Measurements from ENCODE around the gene UBTD1. TPM values are rescaled to one million over a fixed set of nuclear protein-coding genes. Genes with fewer than 3 reads are reported as not detected.

Gene UBTD1
- total RNA-seq, 2 donors from 2014 or later: 19.1 to 19.3 TPM

DNA sequence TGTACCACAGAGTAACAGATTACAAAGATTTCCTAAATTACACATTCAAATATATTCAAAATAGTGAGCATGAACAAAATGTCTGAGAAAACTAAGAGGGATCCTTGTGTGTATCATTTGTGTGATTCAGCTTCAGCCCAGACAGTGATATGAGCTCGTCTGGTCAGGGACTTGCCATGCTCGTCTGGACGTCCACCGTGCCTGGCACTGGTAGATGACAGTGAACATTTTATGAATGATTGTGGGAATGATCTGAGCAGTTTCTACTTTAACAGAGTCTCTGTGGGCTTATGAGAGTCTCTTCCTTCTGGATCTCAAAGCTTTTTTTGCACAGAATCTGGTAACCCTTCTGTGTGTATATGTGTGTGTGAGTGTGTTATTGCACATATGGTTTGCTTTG lies 39.7 kb downstream of the UBTD1 start:
- Histone ChIP-seq H3K9me3 (ENCODE audit: control insufficient read depth, low read length) (no peaks in the 10 kb centered on the region), H3K27me3 (ENCODE audit: control insufficient read depth, insufficient read depth, low read length, poor library complexity, severe bottlenecking) (no peaks in the 10 kb centered on the region), H3K27ac (ENCODE audit: low read depth, low read length) (no peak overlapping the region), H3K9ac (ENCODE audit: extremely low read depth, low read length, poor library complexity, severe bottlenecking) (no peak overlapping the region), H3K4me3 (ENCODE audit: low read length) (no peak overlapping the region), H3K36me3 (ENCODE audit: control insufficient read depth, insufficient read depth, low read length) (no peaks in the 10 kb centered on the region), H3K4me1 (ENCODE audit: control insufficient read depth, insufficient read depth, low read length) (no peaks in the 10 kb centered on the region)
- H3K9me3 Mint-ChIP-seq: no peaks in the 10 kb centered on the region
- no peaks in the 10 kb centered on the region for H3K36me3 Mint-ChIP-seq (ENCODE audit: low read depth)
- TF ChIP-seq, protein P1, sequence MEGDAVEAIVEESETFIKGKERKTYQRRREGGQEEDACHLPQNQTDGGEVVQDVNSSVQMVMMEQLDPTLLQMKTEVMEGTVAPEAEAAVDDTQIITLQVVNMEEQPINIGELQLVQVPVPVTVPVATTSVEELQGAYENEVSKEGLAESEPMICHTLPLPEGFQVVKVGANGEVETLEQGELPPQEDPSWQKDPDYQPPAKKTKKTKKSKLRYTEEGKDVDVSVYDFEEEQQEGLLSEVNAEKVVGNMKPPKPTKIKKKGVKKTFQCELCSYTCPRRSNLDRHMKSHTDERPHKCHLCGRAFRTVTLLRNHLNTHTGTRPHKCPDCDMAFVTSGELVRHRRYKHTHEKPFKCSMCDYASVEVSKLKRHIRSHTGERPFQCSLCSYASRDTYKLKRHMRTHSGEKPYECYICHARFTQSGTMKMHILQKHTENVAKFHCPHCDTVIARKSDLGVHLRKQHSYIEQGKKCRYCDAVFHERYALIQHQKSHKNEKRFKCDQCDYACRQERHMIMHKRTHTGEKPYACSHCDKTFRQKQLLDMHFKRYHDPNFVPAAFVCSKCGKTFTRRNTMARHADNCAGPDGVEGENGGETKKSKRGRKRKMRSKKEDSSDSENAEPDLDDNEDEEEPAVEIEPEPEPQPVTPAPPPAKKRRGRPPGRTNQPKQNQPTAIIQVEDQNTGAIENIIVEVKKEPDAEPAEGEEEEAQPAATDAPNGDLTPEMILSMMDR (conservative IDR thresholded peaks at IDR 0.05): no peak
- H3K4me1 Mint-ChIP-seq: peaks cover 10% of the 10 kb centered on the region
- H3K4me3 Mint-ChIP-seq: no peak overlapping the region
- peak overlapping the region; percentile 24 for H3K27ac Mint-ChIP-seq
- DNase-seq: no peak
- 83 to 93% methylated on average over 3 to 4 of the region's 4 CpGs for WGBS, 2 experiments (ENCODE audit: insufficient coverage in 1 of 2, insufficient read length in 1 of 2)
- no peaks in the 10 kb centered on the region for H3K27me3 Mint-ChIP-seq (ENCODE audit: insufficient read depth)

DNA sequence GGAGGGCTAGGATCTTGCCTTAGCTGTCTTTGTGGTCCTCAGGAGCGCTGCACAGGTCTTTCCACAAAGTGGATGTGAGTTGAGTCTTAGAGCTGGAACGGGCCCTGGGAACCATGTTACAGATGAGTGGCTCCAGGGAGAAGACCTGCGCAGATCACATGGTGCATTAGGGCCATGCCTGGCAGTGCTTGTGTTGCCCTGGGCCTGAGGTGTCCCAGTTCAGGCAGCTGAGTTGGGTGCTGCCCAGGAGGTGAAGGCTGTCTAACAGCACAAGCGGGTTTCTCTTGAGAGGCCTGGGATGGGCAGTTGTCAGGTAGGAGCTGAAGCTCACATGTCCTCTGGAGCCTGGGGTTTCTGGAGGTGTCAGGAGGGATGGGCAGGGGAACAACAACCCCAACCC lies 40.1 kb downstream of the UBTD1 start:
- Histone ChIP-seq H3K9ac (ENCODE audit: extremely low read depth, low read length, poor library complexity, severe bottlenecking) (no peak overlapping the region), H3K27ac (ENCODE audit: low read depth, low read length) (no peak overlapping the region), H3K27me3 (ENCODE audit: control insufficient read depth, insufficient read depth, low read length, poor library complexity, severe bottlenecking) (no peaks in the 10 kb centered on the region), H3K4me3 (ENCODE audit: low read length) (no peak overlapping the region), H3K4me1 (ENCODE audit: control insufficient read depth, insufficient read depth, low read length) (no peaks in the 10 kb centered on the region), H3K36me3 (ENCODE audit: control insufficient read depth, insufficient read depth, low read length) (no peaks in the 10 kb centered on the region), H3K9me3 (ENCODE audit: control insufficient read depth, low read length) (no peaks in the 10 kb centered on the region)
- no peaks in the 10 kb centered on the region for H3K27me3 Mint-ChIP-seq (ENCODE audit: insufficient read depth)
- H3K36me3 Mint-ChIP-seq (ENCODE audit: low read depth): no peaks in the 10 kb centered on the region
- H3K9me3 Mint-ChIP-seq: no peaks in the 10 kb centered on the region
- H3K27ac Mint-ChIP-seq: peak overlapping the region; percentile 24
- WGBS, 2 experiments (ENCODE audit: insufficient coverage in 1 of 2, insufficient read length in 1 of 2): 95 to 100% methylated on average over 1 to 4 of the region's 4 CpGs
- peak; percentile 45 for DNase-seq
- TF ChIP-seq, protein P1 (conservative IDR thresholded peaks at IDR 0.05): no peak
- H3K4me3 Mint-ChIP-seq: no peak overlapping the region
- H3K4me1 Mint-ChIP-seq: peaks cover 10% of the 10 kb centered on the region

DNA sequence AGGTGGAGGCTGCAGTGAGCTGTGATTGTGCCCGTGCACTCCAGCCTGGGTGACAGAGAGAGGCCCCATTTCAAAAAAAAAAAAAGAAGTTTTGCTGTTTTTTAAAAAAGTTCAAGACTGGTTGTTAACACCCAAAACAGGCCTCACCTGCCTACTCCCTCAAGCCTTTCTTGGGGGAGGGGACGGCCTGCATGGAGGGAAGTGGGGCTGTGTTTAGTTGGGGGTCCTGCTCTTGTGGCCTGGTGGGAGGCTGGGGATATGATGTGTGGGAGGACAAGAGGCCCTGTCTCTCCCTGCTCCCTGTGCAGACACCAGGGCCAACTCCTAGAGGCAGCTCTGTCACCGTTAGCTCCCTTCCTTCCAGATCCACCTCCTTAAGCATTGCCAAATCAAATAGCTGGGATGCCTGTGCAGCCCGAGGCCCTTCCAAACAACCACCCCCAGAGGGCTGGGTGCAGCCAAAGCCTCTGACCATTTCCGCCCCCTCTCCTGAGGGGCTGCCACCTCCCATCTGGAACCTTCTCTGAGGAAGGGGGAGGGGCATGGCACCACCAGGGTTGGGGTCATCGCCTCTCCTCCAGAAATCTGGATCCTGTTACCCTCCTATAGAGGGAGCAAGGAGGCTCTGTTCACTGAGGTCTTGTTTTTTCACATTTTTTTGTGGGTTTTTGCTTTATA lies 40.9 kb downstream of the UBTD1 start:
- Histone ChIP-seq H3K4me3 (ENCODE audit: low read length) (no peak overlapping the region), H3K9ac (ENCODE audit: extremely low read depth, low read length, poor library complexity, severe bottlenecking) (no peak overlapping the region), H3K27me3 (ENCODE audit: control insufficient read depth, insufficient read depth, low read length, poor library complexity, severe bottlenecking) (no peaks in the 10 kb centered on the region), H3K36me3 (ENCODE audit: control insufficient read depth, insufficient read depth, low read length) (no peaks in the 10 kb centered on the region), H3K9me3 (ENCODE audit: control insufficient read depth, low read length) (no peaks in the 10 kb centered on the region), H3K27ac (ENCODE audit: low read depth, low read length) (no peak overlapping the region), H3K4me1 (ENCODE audit: control insufficient read depth, insufficient read depth, low read length) (no peaks in the 10 kb centered on the region)
- no peaks in the 10 kb centered on the region for H3K9me3 Mint-ChIP-seq
- peaks cover 9% of the 10 kb centered on the region for H3K4me1 Mint-ChIP-seq
- TF ChIP-seq, protein P1 (conservative IDR thresholded peaks at IDR 0.05): peak; percentile 59
- WGBS, 2 experiments (ENCODE audit: insufficient coverage in 1 of 2, insufficient read length in 1 of 2): 74% methylated on average over 6 of the region's 6 CpGs; no CpG with 5 or more reads in 1 of the 2 experiments
- H3K4me3 Mint-ChIP-seq: no peak overlapping the region
- H3K27me3 Mint-ChIP-seq (ENCODE audit: insufficient read depth): no peaks in the 10 kb centered on the region
- H3K27ac Mint-ChIP-seq: peak overlapping the region; percentile 68
- H3K36me3 Mint-ChIP-seq (ENCODE audit: low read depth): no peaks in the 10 kb centered on the region
- DNase-seq: peak; percentile 84
